ENCODE measurements around the gene PSPC1.
"Not testable (repeated sequence)": the region's sequence is repeated elsewhere in the genome, so short reads cannot be mapped to it uniquely, and the experiment has no call there.

The PSPC1 gene

DNA sequence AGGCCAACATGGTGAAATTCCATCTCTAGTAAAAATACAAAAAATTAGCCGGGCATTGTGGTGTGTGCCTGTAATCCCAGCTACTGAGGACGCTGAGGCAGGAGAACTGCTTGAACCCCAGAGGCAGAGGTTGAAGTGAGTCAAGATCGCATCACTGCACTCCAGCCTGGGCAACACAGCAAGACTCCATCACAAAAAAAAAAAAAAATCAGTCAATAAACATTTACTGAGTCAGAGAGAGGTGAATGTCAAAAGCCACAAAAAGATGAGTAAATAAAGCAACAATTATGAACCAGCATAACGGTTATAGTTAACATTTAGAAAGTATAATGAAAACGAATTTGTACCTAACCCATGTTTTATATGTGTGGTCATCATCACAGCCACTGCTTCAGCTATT is 23.1 kb downstream of the PSPC1 start:
- DNase-seq = no peak

DNA sequence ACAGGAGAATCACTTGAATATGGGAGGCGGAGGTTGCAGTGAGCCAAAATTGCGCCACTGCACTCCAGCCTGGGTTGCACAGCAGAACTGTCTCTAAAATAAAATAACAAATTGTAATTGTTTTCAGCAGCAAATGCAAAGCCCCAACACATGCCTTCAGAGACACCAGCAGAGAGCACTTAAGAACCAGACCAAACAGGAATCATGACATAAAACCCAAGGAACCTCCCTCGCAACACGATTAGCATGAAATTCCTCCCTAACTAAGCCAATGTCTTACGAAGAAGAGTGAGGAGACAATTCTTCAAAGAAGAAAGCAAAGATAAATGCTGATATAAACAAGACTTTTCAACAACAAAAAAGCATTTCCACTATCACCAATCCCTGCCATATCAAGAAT is 40.1 kb downstream of the PSPC1 start:
- no peak for DNase-seq

DNA sequence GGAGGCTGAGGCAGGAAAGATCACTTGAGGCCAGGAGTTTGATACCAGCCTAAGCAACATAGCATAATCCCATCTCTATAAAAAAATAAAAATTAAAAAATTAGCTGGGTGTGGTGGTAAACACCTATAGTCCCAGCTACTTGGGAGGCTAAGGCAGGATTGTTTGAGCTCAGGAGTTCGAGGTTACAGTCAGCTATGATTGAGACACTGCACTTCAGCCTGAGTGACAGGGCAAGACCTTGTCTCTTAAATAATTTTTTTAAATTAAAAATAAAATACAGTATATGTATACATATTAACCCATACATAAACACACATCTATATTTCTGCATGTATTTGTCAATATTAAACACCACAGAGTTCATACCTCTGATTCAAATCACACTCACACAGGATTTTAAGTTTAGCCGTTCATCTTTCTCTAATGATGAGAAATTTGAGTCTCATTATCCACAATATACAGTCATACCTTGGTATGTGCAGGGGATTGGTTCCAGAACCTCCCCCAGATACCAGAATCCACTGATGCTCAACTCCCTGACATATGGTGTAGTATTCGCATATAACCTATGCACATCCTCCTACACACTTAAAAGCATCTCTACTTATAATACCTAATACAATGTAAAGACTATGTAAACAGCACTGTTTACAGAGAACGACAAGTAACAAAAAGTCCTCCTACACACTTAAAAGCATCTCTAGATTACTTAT is 44.7 kb downstream of the PSPC1 start:
- DNase-seq = no peak

DNA sequence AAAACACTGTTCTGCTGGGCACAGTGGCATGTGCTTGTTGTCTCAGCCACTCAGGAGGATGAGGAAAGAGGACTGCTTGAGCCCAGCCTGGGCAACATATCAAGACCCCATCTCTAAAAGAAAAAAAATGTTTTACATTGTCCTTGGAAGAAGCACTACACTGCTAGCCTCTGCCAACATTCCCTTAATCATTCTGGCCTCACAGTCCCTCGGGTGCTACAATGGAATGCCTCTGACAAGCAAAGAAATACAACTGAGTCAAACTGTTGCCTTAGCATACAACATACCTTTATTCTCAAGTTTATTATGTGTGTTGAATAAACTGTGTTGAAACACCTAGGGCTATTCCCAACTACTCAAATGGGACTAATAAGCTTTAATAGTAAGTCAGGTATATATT is 56.1 kb downstream of the PSPC1 start:
- no peak for DNase-seq

DNA sequence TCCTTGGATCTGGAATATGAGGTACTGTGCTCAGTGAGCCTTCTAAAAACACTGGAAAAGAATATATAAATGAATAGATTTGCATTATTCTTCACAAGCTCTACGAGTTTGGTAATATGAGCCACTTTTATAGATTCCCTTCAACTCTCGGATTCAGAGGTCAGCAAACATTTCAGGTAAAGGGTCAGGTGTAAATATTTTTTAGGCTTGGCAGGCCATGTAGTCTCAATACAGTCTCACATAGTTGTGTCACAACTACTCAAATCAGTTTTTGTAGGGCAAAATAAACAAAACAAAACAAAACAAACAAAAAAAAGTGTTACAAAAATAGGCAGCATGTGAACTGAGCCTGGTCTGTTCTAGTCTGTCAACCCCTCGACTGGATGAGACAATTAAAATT is 57.4 kb downstream of the PSPC1 start:
- no peak for DNase-seq

DNA sequence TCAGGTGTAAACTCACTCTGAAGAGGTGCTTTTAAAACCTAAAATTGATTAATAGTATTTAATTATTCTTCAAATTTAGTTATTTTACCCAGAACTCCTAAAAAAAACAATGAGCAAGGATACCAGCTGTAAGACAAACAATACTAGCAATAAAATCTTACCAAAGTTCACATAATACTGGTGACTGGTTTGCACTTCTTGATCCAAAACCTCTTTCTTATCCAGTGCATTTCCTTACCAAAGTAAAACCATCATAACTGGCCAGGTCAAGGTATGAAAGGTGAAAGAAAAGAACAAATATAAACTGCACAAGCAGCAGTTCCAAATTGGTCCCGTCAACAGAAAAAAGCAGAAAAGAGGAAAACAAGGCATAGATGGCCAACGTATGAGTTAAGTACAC is 62.7 kb downstream of the PSPC1 start:
- no peak for DNase-seq

DNA sequence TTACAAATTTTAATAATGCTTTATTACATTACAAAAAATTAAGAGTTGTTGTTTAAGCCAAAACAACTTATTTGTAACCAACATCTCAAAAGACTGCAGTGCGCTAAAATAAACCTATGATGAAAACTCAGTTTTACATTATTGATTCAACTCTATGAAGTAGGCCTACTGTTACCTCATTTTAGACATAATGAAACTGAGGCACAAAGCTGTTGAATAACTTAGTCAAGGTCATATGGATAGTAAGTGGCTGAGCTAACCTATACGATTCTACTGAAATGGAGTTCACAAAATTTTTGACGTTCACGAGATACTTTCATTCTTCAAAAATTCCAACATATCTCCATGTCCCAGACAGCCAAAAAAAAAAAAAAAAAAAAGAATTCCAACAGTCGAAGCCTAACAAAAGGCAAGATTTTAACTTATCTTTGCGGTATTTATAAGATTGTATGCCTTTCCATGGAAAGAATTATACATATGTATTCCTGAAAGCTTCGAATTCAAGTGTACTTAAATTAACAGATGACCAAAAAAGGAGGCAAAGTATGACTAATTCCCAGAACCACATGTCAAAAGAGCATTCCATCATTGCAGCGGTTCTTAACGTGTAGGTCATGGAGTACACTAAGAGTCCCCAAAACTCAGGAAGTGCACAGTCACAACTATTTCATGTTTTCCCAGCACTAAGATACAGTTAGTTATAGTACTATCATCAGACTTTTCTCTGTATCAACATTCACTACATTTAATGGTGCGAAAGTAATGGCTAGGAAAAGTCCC is 69.4 kb downstream of the PSPC1 start:
- DNase-seq = no peak

DNA sequence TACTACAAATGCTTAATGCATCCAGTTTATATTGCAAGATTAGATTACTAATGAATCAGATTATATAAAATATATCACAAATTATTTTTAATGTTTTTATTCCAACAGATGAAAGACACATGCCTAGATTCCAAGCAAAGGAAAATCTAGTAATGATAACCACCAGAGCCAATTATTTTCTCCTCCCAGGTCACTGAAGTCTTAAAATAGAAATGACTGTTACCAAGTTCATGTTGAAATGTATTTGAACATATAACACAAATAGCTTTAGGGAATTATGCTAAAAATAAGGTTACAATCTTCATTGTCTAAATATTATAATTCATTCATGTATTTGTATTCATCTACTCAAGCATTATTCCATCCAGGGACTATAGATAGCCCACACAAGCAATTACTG is 73.0 kb downstream of the PSPC1 start:
- DNase-seq = not testable (repeated sequence)

DNA sequence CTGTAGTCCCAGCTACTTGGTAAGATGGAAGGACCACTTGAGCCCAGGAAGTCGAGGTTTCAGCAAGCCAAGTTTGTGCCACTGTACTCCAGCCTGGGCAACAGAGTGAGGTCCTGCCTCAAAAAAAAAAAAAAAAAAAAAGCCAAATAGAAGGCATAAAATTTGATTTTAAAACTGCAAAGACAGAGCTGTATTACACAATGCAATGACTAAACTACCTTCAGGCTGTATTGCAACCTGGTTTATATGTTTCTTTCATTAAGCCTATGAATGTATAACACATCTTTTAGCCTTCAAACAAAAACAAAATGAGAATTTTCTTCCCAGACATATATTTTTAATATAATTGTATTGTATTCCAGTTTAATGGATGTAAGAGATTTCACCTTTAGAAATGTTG is 73.7 kb downstream of the PSPC1 start:
- DNase-seq = not testable (repeated sequence)

DNA sequence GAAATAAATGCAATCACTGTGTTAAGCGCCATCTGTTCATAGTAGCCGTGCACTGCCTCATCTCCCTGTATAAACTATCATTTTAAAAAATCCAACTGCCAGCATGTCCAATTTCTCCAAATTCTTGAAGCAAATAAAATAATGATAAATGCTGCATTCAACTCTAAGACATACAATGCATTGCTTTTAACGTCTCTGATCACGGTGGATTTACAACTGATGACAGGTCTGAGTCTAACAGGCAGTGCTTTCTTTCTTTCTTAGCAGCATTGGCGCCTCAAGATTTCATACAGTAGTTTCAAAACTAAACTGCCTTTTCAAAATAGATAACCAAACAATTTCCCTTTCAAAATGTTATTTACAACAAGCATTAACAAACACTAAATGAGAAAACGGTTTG is 78.5 kb downstream of the PSPC1 start:
- not testable (repeated sequence) for DNase-seq

DNA sequence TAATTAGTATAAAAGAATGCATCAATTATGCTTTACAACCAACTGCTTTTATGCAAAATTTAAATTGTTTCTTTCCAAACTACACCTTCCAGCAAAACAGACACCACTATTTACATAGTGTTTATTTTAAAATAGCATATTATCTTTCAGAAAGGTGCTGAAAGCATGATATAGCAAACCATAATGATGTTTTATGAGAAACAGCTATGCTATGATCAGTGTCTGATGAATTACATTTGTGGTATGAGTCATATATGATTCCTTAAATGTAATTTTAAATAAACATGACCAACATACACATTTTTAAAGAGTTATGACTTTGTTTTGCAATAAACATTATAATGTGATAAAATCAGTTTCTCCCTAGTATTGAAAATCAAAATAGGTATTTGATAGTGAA is 81.1 kb downstream of the PSPC1 start:
- DNase-seq = not testable (repeated sequence)

DNA sequence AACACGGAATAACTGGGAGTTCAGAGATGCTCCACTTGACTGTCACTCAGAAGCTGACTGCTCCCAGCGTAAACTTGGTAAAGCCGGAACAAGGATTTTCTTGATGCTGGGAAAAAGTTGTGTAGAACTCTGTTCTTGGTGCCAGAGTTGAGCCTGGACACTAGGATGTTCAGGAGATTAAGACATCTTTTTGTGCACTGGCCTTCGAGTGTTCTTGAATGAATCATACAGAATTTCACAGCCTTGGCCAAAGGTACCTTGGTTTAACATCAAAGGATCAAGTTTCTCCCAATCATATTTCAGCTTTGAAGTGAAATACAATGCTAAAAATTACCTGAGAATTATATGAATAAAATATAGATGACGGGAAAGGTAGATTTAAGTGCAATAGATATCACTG is 81.8 kb downstream of the PSPC1 start:
- not testable (repeated sequence) for DNase-seq

DNA sequence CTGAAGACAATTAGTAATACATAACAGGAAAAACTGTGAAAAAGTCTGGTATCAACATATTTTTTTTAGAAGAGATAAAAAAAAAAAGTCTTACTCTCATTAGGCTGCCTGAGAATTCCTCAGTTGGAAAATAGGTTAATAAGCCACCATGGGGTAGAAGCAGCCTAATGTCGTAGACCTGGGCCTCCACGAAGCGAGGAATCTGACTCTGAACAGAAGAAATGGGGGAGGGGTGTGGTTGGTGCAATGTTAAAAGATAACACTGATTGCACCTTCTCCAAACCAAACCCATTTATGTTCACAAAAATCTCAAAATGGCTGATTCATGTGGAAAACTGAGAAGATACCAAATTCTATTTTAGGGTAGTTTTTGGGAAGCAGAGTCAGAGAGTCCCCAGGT is 86.9 kb downstream of the PSPC1 start:
- no peak for DNase-seq

DNA sequence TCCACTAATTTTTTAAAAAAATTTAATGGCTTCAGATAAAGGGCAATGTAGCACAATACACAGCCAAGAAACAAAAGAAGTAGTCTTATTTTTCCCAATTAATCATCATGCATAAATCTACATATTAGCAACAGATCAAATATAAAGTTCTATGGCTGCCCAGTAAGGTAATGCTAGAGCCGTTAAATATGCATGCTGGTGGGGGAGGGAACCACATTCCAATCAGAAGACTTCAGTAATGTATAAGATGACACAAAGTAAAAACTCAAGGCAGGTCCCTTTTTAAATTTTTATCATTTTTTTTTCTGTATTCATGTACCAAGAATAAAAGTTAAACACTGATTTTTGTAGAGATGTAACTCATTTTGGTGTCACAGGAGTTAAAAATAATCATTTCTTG is 87.3 kb downstream of the PSPC1 start:
- no peak for DNase-seq

DNA sequence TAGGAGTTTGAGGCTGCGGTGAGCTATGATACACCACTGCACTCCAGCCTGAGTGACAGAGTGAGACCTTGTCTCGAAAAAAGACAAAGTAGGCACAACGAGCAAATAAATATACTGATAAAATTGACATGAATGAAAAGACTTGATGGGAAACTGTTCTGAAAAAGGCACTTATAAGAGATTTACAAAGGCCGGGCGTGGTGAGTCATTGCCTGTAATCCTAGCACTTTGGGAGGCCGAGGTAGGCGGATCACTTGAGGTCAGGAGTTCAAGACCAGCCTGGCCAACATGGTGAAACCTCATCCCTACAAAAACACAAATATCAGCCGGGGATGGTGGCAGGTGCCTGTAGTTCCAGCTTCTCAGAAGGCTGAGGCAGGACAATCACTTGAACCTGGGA is 91.3 kb downstream of the PSPC1 start:
- DNase-seq = not testable (repeated sequence)

DNA sequence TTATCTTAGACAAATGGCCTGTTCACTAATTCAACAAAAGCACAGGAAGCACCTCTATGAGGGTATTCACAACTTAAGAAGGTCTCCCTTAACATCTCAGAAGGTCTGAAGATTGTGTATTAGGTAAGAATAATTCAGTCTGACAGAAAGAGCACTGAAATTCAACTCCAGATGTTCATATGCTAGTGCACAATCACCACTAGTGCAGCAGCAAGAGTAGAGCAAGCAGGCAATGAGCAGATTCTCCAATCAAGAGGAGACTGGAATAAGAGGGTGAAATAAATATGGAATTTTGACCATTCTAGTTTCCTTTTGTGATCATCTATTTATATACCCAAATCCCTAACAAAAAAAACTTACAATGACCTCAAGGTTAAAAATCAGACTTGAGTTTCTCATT is 97.3 kb downstream of the PSPC1 start:
- DNase-seq = no peak

DNA sequence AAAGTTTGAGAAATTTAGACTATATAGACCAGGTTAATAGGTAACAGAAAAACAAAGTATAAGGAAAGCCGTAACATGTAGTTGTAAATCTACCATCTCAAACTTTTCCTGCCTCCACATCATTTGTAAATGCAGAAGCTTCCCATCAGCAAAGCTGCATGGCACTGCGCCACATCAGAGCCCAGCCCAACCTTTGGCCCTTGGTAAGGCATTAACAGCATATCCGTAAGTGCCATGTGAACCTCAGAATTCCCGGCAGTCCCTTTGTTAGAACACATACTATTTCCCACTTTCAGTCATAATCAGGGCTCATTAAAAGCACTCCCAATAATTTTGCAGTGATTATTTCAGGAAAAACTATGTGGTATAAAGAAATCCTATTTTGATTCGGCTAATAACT is 97.7 kb downstream of the PSPC1 start:
- no peak for DNase-seq

DNA sequence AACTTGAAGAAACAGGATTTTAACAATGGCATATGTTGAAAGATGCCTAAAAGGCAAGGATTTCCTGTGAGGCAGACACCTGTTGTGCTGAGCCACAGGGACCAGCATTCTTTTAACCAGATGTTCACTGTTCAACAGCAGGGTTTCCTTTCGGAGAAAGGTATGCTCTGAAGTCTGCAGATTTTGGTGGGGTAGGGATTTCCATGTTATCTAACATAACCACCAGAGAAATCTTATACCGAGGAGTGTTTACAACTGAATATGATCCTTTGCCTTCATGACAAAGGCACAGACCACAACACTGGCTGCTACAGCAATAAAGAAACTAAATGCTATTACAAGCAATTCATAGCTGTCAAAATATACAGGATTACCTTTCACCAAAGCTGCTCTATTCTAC is 101.2 kb downstream of the PSPC1 start:
- no peak for DNase-seq

DNA sequence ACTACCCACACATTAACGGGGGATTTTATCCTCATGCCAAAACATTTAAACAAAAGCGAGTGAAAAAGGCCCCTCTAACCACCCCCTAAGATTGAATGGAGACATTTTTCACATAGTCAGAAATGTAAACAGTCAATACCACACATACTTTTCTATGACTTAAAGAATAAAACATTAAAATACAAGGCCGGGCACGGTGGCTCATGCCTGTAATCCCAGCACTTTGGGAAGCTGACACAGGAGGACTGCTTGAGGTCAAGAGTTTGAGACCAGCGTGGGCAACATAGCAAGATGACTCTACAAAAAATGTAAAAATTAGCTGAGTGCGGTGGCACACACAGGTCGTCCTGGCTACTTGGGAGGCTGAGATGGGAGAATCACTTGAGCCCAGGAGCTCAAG is 102.0 kb downstream of the PSPC1 start:
- no peak for DNase-seq

DNA sequence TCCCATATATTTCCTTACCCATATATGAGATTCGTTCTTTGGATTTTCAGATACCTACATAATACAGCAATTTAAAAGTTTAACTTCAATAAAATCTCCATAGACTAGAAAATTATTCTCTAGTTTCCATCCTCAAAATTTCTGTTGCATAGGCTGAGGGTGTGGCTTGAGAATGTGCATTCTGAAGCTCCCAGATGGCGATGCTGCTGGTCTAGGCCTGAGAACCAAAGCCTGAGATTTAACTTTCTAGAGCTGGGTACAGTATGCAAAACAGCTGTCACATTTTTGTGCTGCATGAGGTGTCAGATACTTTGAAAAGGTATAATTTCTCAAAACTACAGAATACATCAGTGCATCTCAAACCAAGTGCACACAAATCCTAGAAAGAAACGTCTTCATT is 106.6 kb downstream of the PSPC1 start:
- DNase-seq = no peak

DNA sequence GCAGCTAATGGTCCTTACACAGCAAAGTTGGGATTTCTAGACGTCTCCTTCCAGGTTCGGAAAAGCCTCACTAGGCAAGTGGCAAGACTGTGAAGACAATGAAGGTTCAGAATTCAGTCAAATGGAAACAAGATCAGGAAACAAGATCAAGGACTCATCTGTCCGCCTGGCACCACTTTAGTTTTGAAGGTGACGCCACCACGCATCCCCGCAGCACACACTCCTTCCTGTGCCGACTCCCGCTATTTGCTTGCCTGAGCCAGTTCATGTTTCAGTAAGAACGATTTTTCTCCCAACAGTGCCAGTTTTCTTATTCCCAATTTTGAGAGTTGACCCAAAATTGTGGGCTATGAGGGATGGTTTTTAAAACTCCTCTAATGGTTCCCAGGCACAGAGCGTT is 107.8 kb downstream of the PSPC1 start:
- DNase-seq = no peak

DNA sequence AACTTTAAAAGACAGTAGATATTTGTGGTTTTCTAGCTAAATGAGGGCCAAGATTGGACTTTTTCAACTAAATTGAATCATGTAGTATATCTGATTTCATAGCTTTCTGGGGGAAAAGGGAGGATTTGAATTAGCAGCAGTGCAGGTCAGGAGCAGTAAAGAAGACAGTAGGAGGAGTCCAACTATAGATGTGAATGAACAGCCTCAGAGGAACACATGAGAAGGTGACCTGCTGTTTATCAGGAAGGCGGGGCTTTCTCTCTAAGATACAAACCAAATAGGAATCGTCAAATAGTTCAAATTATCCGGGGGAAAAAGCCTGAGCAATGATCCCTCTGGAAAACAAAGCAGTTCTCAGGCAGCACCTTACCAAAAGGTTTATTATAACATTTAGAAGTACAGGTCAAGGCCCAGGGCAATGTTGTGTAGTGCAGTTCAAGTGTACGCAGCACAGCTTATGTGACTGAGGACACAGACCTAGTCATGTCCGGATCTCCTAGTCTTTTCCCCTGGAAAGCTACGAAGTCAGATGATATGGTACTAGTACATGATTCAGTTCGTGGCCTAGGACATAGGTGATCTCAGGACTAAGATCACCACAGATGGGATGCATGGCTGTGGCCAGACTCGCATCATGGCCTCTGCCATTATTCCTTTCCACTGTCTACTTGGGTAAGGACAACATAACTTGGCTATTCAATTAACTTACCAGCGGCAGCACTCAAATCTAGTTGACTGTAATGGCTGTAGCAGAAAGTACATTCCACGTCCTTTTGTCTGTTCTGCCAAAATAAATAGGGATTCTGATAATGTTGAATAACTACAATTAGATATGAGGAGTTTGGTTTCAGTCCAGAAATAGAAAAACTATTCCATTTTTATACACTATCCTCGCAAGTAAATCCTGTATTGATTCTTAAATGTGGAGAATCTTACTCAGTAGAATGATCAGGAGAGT is 109.0 kb downstream of the PSPC1 start:
- DNase-seq = no peak

DNA sequence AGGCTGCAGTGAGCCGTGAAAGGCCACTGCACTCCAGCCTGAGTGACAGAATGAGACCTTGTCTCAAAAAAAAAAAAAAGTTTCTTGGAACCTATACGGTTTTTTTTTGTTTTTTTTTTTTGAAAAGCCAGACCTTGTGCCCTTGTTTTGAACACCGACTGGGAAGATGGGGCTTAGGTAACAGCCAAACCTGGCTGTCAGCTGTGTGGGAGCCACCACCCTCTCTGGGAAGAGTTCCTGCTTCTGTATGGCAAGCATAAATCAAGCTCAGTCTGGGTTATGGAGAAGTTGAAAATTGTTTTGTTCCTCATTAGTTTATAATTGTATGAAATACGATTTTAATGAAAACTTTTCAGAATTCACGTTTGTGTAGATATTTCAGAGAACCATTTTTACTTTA is 109.8 kb downstream of the PSPC1 start:
- no peak for DNase-seq

DNA sequence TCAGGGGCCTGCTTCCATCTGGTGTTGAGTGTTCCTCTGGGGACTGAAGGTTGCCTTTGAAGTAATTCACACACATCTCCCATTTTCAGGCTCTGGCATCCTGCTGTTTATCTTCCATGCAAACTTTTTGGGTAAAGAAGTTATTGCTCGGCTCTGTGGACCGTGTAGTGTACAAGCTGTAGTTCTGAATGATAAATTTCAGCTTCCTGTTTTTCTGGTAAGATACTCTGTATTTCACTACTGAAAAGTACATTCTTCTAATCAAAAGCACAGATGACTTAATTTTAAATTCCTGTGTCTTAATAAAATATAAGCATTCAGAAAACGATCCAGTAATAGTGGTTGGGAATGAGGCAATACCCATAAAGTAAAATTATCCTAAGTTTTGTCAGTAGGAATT is 112.6 kb downstream of the PSPC1 start:
- no peak for DNase-seq
